ENCODE data around the gene GPC6.

DNA sequence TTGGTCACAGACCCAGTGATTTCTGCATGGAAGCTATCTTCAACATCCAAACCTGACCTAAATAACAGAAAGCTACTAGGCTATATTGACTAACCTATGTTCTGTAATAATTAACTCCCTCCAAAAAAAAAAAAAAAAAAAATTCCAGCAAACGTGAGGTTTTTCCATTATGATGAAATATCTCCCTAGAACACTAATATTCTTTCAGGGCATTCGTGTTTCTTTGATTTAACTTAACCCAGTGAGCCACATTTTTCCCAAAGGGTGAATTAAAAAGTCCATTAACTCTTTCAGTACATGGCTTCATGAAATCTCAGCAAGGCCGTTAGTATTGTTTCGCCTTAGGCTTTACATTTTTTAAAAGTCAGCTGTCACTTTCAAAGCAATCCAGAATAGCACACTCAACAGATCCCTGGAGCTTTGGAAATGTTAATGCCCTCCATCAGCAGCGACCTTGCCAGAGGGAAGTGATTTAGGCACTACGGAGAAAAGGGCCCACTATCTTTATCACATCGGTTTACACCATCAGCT is 1077.1 kb downstream of the GPC6 start:
- TF ChIP-seq, protein P1, sequence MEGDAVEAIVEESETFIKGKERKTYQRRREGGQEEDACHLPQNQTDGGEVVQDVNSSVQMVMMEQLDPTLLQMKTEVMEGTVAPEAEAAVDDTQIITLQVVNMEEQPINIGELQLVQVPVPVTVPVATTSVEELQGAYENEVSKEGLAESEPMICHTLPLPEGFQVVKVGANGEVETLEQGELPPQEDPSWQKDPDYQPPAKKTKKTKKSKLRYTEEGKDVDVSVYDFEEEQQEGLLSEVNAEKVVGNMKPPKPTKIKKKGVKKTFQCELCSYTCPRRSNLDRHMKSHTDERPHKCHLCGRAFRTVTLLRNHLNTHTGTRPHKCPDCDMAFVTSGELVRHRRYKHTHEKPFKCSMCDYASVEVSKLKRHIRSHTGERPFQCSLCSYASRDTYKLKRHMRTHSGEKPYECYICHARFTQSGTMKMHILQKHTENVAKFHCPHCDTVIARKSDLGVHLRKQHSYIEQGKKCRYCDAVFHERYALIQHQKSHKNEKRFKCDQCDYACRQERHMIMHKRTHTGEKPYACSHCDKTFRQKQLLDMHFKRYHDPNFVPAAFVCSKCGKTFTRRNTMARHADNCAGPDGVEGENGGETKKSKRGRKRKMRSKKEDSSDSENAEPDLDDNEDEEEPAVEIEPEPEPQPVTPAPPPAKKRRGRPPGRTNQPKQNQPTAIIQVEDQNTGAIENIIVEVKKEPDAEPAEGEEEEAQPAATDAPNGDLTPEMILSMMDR (IDR thresholded peaks at IDR 0.05; ENCODE audit: poor library complexity, severe bottlenecking) = no peak
- no peak for TF ChIP-seq EZH2 (IDR thresholded peaks at IDR 0.05; ENCODE audit: borderline replicate concordance, insufficient read depth, low read length, poor library complexity, severe bottlenecking)
- TF ChIP-seq RAD21 (conservative IDR thresholded peaks at IDR 0.05) = no peak
- peak; percentile 40 for TF ChIP-seq EP300 (conservative IDR thresholded peaks at IDR 0.05; ENCODE audit: poor library complexity, severe bottlenecking)
- TF ChIP-seq POLR2AphosphoS5 (IDR thresholded peaks at IDR 0.05) = peak; percentile 20
- peak; percentile 66 for TF ChIP-seq REST (IDR thresholded peaks at IDR 0.05; ENCODE audit: borderline replicate concordance)
- no peak for TF ChIP-seq TAF1 (IDR thresholded peaks at IDR 0.05; ENCODE audit: low read depth)
- no peak for TF ChIP-seq MXI1 (conservative IDR thresholded peaks at IDR 0.05; ENCODE audit: poor library complexity, severe bottlenecking)
- TF ChIP-seq SMC3 (conservative IDR thresholded peaks at IDR 0.05; ENCODE audit: poor library complexity) = no peak

All from neural cell (in vitro differentiated cells).